OCI-LY1 (cell line): ENCODE results near the gene MRPL42.
"Not testable (repeated sequence)": the region's sequence is repeated elsewhere in the genome, so short reads cannot be mapped to it uniquely, and the experiment has no call there.

Source experiments
- H2AFZ ChIP-seq: fragments of 200-600 bp; sonication (generic), shearing (Covaris generic); 2 replicates; pipeline ENCODE4 v1.6.0; 2014; ENCODE audit warnings: antibody characterized with exemption, mild to moderate bottlenecking, low read length
- H3F3A ChIP-seq: fragments of 200-600 bp; sonication (generic), shearing (Covaris generic); 2 replicates; pipeline ENCODE4 v1.6.0; 2014; ENCODE audit warnings: mild to moderate bottlenecking, antibody characterized with exemption, low read length, moderate library complexity; ENCODE audit not compliant: insufficient read depth
- H3K27ac ChIP-seq: fragments of 200-600 bp; sonication (generic); 2 replicates; pipeline ENCODE4 v1.5.1; 2014; ENCODE audit warnings: low read length, mixed run types, mild to moderate bottlenecking, low read depth; ENCODE audit not compliant: poor library complexity, severe bottlenecking
- H3K27me3 ChIP-seq: fragments of 200-600 bp; sonication (generic); 2 replicates; pipeline ENCODE4 v1.6.0; 2014; ENCODE audit warnings: antibody characterized with exemption, mild to moderate bottlenecking, low read length, moderate library complexity; ENCODE audit not compliant: insufficient read depth
- H3K36me3 ChIP-seq: fragments of 200-600 bp; sonication (generic); 2 replicates; pipeline ENCODE4 v1.6.1; 2014; ENCODE audit warnings: mild to moderate bottlenecking, antibody characterized with exemption, low read length, moderate library complexity, mixed read lengths; ENCODE audit not compliant: insufficient read depth
- H3K4me1 ChIP-seq: fragments of 200-600 bp; sonication (generic); 2 replicates; pipeline ENCODE4 v1.5.1; 2014; ENCODE audit warnings: mild to moderate bottlenecking, low read length, moderate library complexity; ENCODE audit not compliant: insufficient read depth, severe bottlenecking
- H3K4me2 ChIP-seq: fragments of 200-600 bp; sonication (generic), shearing (Covaris generic); 2 replicates; pipeline ENCODE4 v1.6.1; 2014; ENCODE audit warnings: low read length
- H3K4me3 ChIP-seq: fragments of 200-600 bp; sonication (generic); 2 replicates; pipeline ENCODE4 v1.5.1; 2014; ENCODE audit warnings: low read length, low read depth, mild to moderate bottlenecking, mixed read lengths; ENCODE audit not compliant: poor library complexity, severe bottlenecking
- H3K79me2 ChIP-seq: fragments of 200-600 bp; shearing (Covaris generic); 2 replicates; pipeline ENCODE4 v1.6.1; 2016; ENCODE audit warnings: mixed run types, low read length, mixed read lengths; ENCODE audit not compliant: insufficient read depth
- H3K9ac ChIP-seq: fragments of 200-600 bp; sonication (generic), shearing (Covaris generic); 2 replicates; pipeline ENCODE4 v1.6.1; 2014; ENCODE audit warnings: mild to moderate bottlenecking, low read length, mixed read lengths
- H3K9me2 ChIP-seq: fragments of 200-600 bp; sonication (generic), shearing (Covaris generic); 2 replicates; pipeline ENCODE4 v1.6.1; 2014; ENCODE audit warnings: low read depth, mild to moderate bottlenecking, low read length, mixed read lengths
- H3K9me3 ChIP-seq: fragments of 200-600 bp; shearing (Covaris generic); 2 replicates; pipeline ENCODE4 v1.6.1; 2014; ENCODE audit warnings: low read length, mixed read lengths
- H4K20me1 ChIP-seq: fragments of 200-600 bp; sonication (generic), shearing (Covaris generic); 2 replicates; pipeline ENCODE4 v1.6.0; 2016; ENCODE audit warnings: mild to moderate bottlenecking, low read length; ENCODE audit not compliant: insufficient read depth
- EZH2 ChIP-seq: fragments of 200-600 bp; sonication (generic), shearing (Covaris generic); IDR thresholded peaks from 2 replicates; pipeline ENCODE4 v1.8.0; 2017; ENCODE audit warnings: borderline replicate concordance, mixed run types, mild to moderate bottlenecking, antibody characterized with exemption, low read length, moderate library complexity, mixed read lengths
- TF ChIP-seq, protein P1 (sequence below): fragments of 200-600 bp; sonication (generic), shearing (Covaris generic); IDR thresholded peaks from 2 replicates; pipeline ENCODE4 v1.5.1; 2017; ENCODE audit warnings: mild to moderate bottlenecking, antibody characterized with exemption, low read length, moderate library complexity, mixed read lengths

Gene MRPL42

DNA sequence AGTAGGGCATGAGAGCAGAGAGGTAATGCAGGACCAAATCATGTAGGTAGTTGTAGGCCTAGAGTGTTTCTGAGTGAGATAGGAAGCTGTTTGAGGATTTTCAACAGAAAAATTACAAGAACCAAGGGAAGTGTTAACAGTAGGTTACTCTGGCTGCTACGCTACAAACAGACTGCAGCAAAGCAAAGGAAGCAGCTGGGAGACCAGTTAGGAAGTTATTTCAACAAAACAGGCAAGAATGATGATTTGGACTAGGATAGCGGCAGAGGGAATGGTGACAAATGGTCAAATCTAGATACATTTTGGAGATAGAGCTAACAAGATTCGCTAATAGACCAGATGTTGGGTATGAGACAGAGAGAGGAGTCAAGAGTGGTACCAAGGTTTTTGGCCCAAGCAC lies 26.8 kb downstream of the MRPL42 start:
- Histone ChIP-seq H3K4me3 (no peak overlapping the region), H3F3A (no peaks in the 10 kb centered on the region), H3K9me2 (no peaks in the 10 kb centered on the region), H3K9ac (no peak overlapping the region), H3K27me3 (no peaks in the 10 kb centered on the region), H2AFZ (no peak overlapping the region), H3K36me3 (peaks cover 46% of the 10 kb centered on the region), H3K79me2 (no peaks in the 10 kb centered on the region), H3K27ac (no peak overlapping the region), H3K4me1 (no peaks in the 10 kb centered on the region), H4K20me1 (no peaks in the 10 kb centered on the region), H3K4me2 (no peak overlapping the region), H3K9me3 (no peaks in the 10 kb centered on the region)
- TF ChIP-seq, protein P1, sequence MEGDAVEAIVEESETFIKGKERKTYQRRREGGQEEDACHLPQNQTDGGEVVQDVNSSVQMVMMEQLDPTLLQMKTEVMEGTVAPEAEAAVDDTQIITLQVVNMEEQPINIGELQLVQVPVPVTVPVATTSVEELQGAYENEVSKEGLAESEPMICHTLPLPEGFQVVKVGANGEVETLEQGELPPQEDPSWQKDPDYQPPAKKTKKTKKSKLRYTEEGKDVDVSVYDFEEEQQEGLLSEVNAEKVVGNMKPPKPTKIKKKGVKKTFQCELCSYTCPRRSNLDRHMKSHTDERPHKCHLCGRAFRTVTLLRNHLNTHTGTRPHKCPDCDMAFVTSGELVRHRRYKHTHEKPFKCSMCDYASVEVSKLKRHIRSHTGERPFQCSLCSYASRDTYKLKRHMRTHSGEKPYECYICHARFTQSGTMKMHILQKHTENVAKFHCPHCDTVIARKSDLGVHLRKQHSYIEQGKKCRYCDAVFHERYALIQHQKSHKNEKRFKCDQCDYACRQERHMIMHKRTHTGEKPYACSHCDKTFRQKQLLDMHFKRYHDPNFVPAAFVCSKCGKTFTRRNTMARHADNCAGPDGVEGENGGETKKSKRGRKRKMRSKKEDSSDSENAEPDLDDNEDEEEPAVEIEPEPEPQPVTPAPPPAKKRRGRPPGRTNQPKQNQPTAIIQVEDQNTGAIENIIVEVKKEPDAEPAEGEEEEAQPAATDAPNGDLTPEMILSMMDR, result no peak

DNA sequence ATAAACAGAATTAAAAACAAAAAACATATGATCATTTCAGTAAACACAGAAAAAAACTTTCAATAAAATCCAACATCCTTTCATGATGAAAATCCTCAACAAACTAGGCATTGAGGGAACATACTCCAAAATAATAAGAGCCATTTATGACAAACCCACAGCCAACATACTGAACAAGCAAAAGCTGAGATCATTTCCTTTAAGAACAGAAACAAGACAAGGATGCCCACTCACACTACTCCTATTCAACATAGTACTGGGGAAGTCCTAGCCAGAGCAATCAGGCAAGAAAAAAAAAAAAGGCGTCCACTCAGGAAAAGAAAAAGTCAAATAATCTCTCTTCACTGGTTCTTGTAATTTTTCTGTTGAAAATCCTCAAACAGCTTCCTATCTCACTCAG lies 30.1 kb downstream of the MRPL42 start:
- TF ChIP-seq, protein P1, result no peak
- TF ChIP-seq EZH2, result no peak
- Histone ChIP-seq H3K9me2 (no peaks in the 10 kb centered on the region), H3K36me3 (peaks cover 34% of the 10 kb centered on the region; the same call in 1 of the 2 replicates), H3F3A (no peaks in the 10 kb centered on the region), H3K9me3 (no peaks in the 10 kb centered on the region), H3K27me3 (no peaks in the 10 kb centered on the region), H4K20me1 (no peaks in the 10 kb centered on the region), H3K79me2 (no peaks in the 10 kb centered on the region), H3K27ac (no peak overlapping the region), H3K4me1 (no peaks in the 10 kb centered on the region), H3K4me3 (no peak overlapping the region), H3K9ac (no peak overlapping the region), H3K4me2 (no peak overlapping the region), H2AFZ (no peak overlapping the region)

DNA sequence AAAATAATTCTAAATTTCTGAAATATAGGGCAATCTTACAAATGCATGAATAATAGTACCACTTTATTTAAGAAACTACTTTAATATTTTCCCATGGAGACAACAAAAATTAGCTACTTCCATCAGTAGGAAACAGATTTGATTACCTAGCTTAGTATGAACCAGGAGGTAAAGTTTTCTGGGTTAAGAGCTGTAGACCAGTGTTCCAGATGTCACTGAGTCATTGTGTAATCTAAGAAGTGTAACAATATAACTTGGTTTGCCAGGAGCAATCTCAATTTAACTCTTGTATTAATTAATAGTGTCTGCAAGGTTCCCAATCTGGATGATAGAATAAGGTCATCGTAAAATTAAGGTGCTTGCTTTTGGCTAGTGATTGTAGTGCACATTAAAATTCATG lies 31.5 kb downstream of the MRPL42 start:
- H3K79me2 ChIP-seq, H3K9me2 ChIP-seq, H4K20me1 ChIP-seq, H3K27ac ChIP-seq, H3K4me2 ChIP-seq, H3F3A ChIP-seq, H3K4me3 ChIP-seq, H2AFZ ChIP-seq, H3K9me3 ChIP-seq, H3K27me3 ChIP-seq, H3K4me1 ChIP-seq, H3K9ac ChIP-seq: not testable (repeated sequence)
- H3K36me3 ChIP-seq, result peaks cover 38% of the 10 kb centered on the region; the same call in 1 of the 2 replicates

DNA sequence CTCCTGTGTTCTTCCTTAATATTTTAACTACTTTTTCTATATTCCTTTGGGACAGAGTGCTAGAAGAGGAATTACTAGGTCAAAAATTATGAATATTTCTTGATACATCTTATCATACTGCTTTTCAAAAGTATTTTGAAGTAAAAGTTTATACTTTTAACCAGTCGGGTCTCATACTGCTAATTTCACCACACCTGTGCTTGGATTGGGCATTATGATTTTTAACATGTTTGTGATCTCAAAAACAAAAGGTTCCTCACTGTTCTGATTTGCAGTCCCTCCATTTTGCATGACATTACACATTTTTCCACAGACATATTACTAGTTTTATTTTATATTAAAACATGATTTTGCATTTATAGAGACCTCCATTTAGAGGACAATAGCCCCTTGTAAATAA lies 32.9 kb downstream of the MRPL42 start:
- Histone ChIP-seq H3K36me3 (peaks cover 31% of the 10 kb centered on the region), H3F3A (no peaks in the 10 kb centered on the region), H3K9me2 (no peaks in the 10 kb centered on the region), H3K79me2 (no peaks in the 10 kb centered on the region), H3K27ac (no peak overlapping the region), H3K4me3 (no peak overlapping the region), H3K27me3 (no peaks in the 10 kb centered on the region), H3K4me2 (no peak overlapping the region), H2AFZ (no peak overlapping the region), H3K9me3 (no peaks in the 10 kb centered on the region), H4K20me1 (no peaks in the 10 kb centered on the region), H3K4me1 (no peaks in the 10 kb centered on the region), H3K9ac (no peak overlapping the region)
- no peak for TF ChIP-seq EZH2
- TF ChIP-seq, protein P1, result no peak
